Measurements from ENCODE around the gene LMNTD1.
"Not testable (repeated sequence)": the region's sequence is repeated elsewhere in the genome, so short reads cannot be mapped to it uniquely, and the experiment has no call there.

Gene LMNTD1

DNA sequence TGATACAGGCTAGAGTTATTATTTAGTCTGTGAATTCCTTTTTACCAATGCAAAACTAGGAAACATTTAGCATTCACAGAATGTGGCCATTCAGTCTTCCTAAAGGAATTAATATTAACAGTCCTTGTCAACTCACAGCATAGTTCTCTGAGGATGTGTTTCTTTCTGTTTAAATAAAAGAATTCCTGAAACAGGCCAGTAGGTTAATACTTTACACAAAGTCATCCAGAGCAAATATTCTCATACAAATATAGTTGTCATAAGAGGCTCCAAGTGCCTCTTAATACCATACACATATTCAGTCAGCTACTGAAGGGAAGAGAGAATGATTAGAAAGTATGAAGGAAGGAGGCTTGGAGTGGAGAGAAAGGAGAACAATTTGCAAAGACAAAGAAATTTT, 120.1 kb downstream of the LMNTD1 start:
- DNase-seq (ENCODE audit: low read depth in 2 of 2) = no peak

DNA sequence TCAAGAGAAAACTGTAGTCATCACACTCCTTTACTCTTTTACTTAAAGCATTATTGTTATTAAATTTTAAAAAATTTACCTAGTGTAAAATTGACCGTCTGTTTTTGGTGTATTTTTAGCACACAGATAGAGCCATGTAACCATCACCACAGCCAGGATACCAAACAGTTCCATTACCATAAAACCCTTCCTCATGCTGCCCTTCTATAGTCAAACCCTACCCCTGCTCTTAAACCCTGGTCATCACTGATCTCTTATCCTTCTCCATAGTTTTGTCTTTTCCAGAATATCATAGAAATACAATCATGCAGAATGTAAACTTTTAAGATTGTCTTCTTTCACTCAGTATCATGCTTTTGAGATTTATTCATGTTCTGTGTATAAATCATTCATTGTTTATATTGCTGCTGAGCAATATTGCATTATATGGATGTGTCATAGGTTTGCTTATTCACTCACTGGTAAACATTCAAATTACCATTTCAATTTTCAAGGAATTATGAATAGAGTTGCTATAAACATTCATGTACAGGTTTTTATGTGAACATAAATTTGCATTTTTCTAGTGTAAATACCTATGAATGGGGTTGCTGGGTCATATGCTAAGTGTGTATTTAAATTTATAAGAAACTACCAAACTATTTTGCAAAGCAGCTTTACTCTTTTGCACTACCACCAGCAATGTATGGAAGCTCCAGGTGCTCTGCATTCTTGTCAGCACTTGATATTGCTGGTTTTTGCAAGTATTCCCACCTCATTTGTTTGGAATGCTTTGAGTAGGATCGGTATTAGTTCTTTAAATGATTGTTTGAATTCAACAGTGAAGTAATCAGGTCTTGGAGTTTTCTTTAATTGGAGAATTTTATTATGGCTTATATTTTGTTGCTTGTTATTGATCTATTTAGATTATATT, 125.5 kb downstream of the LMNTD1 start:
- DNase-seq (ENCODE audit: low read depth in 2 of 2) = no peak

GRCh38 chr12:25426821-25427220, 126.3 kb downstream of the LMNTD1 start:
- not testable (repeated sequence) for DNase-seq (ENCODE audit: low read depth in 2 of 2)

Data from stimulated activated CD4-positive, alpha-beta T cell treated with anti-CD3 and anti-CD28 coated beads, Interleukin-4, amount 100 ng/mL, for 48 hours (primary cell).